ENCODE results near the gene YWHAG.
A peak's percentile ranks its signal among the peaks of the same experiment; 100 is the strongest.
"Not testable (repeated sequence)": the region's sequence is repeated elsewhere in the genome, so short reads cannot be mapped to it uniquely, and the experiment has no call there.

The YWHAG gene

GRCh38 chr7:76342222-76342621, 16.6 kb downstream of the YWHAG start:
- DNase-seq (ENCODE audit: low read depth, low spot score): no peak
- in situ Hi-C loops (cut with HindIII; ENCODE audit: low sequenced_read_pairs): no loop called here
- no peak overlapping the region for H3K4me3 ChIP-seq (ENCODE audit: low read depth, low read length)
- TF ChIP-seq CTCF (IDR thresholded peaks at IDR 0.05; ENCODE audit: low read depth, low read length): no peak

GRCh38 chr7:76340617-76341131, 18.1 kb downstream of the YWHAG start:
- in situ Hi-C loops (cut with HindIII; ENCODE audit: low sequenced_read_pairs): no loop called here
- DNase-seq (ENCODE audit: low read depth, low spot score): peak; percentile 80
- TF ChIP-seq CTCF (IDR thresholded peaks at IDR 0.05; ENCODE audit: low read depth, low read length): no peak
- no peak overlapping the region for H3K4me3 ChIP-seq (ENCODE audit: low read depth, low read length)

GRCh38 chr7:76338298-76339084, 20.3 kb downstream of the YWHAG start:
- H3K4me3 ChIP-seq (ENCODE audit: low read depth, low read length): no peak overlapping the region
- no peak for DNase-seq (ENCODE audit: low read depth, low spot score)
- no peak for TF ChIP-seq CTCF (IDR thresholded peaks at IDR 0.05; ENCODE audit: low read depth, low read length)
- in situ Hi-C loops (cut with HindIII; ENCODE audit: low sequenced_read_pairs): no loop called here

- no peak for TF ChIP-seq CTCF (IDR thresholded peaks at IDR 0.05; ENCODE audit: low read depth, low read length)
- in situ Hi-C loops (cut with HindIII; ENCODE audit: low sequenced_read_pairs): no loop called here
- H3K4me3 ChIP-seq (ENCODE audit: low read depth, low read length): no peak overlapping the region
- DNase-seq (ENCODE audit: low read depth, low spot score): no peak
Measured at GRCh38 chr7:76337147-76337546, 21.6 kb downstream of the YWHAG start.

GRCh38 chr7:76336094-76336493, 22.7 kb downstream of the YWHAG start:
- TF ChIP-seq CTCF (IDR thresholded peaks at IDR 0.05; ENCODE audit: low read depth, low read length): no peak
- H3K4me3 ChIP-seq (ENCODE audit: low read depth, low read length): no peak overlapping the region
- in situ Hi-C loops (cut with HindIII; ENCODE audit: low sequenced_read_pairs): no loop called here
- no peak for DNase-seq (ENCODE audit: low read depth, low spot score)

GRCh38 chr7:76335417-76335816, 23.4 kb downstream of the YWHAG start:
- H3K4me3 ChIP-seq (ENCODE audit: low read depth, low read length); in situ Hi-C loops (cut with HindIII; ENCODE audit: low sequenced_read_pairs); DNase-seq (ENCODE audit: low read depth, low spot score): not testable (repeated sequence)

- no peak for TF ChIP-seq CTCF (IDR thresholded peaks at IDR 0.05; ENCODE audit: low read depth, low read length)
- DNase-seq (ENCODE audit: low read depth, low spot score): no peak
- in situ Hi-C loops (cut with HindIII; ENCODE audit: low sequenced_read_pairs): no loop called here
- H3K4me3 ChIP-seq (ENCODE audit: low read depth, low read length): no peak overlapping the region
Measured at GRCh38 chr7:76334320-76334967, 24.3 kb downstream of the YWHAG start.

Measured in astrocyte of the spinal cord (primary cell).